HUES64 (cell line): ENCODE measurements around the gene SPINK6.

Source experiments
- H3K27ac ChIP-seq: 2 replicates; pipeline ENCODE4 v1.7.0; 2013; ENCODE audit warnings: low read depth, low read length, inconsistent platforms
- H3K27me3 ChIP-seq: 2 replicates; pipeline ENCODE4 v1.6.1; 2013; ENCODE audit warnings: mild to moderate bottlenecking, low read length; ENCODE audit not compliant: insufficient read depth
- H3K36me3 ChIP-seq: 2 replicates; pipeline ENCODE4 v1.6.1; 2013; ENCODE audit warnings: mild to moderate bottlenecking, low read length; ENCODE audit not compliant: insufficient read depth
- H3K4me1 ChIP-seq: 2 replicates; pipeline ENCODE4 v1.6.1; 2013; ENCODE audit warnings: mild to moderate bottlenecking, low read length, moderate library complexity; ENCODE audit not compliant: insufficient read depth
- H3K4me3 ChIP-seq: 2 replicates; pipeline ENCODE4 v1.5.1; 2013; ENCODE audit warnings: mild to moderate bottlenecking, low read length, moderate library complexity
- H3K9ac ChIP-seq: 2 replicates; pipeline ENCODE4 v1.6.1; 2013; ENCODE audit warnings: mild to moderate bottlenecking, low read depth, low read length
- H3K9me3 ChIP-seq: 2 replicates; pipeline ENCODE4 v1.6.1; 2013; ENCODE audit warnings: low read depth, low read length; ENCODE audit not compliant: insufficient read depth
- WGBS: fragments of 150-250, 120-280 bp; methylation state at CpG from one replicate; pipeline ENCODE4 v1.1.7; 2013; ENCODE audit warnings: missing lambda C conversion rate; 5-methylcytosine and 5-hydroxymethylcytosine counted together

Gene SPINK6

GRCh38 chr5:148224117-148224742, 21.4 kb downstream of the SPINK6 start:
- no peaks in the 10 kb centered on the region for H3K27me3 ChIP-seq
- WGBS, result 100% methylated on average over 2 of the region's 2 CpGs
- H3K9me3 ChIP-seq, result no peaks in the 10 kb centered on the region
- H3K4me1 ChIP-seq, result no peaks in the 10 kb centered on the region
- H3K27ac ChIP-seq, result no peak overlapping the region
- no peak overlapping the region for H3K9ac ChIP-seq
- no peaks in the 10 kb centered on the region for H3K36me3 ChIP-seq
- no peak overlapping the region for H3K4me3 ChIP-seq

- no peak overlapping the region for H3K9ac ChIP-seq
- no peak overlapping the region for H3K27ac ChIP-seq
- no peak overlapping the region for H3K4me3 ChIP-seq
- no peaks in the 10 kb centered on the region for H3K36me3 ChIP-seq
- no peaks in the 10 kb centered on the region for H3K27me3 ChIP-seq
- H3K4me1 ChIP-seq, result no peaks in the 10 kb centered on the region; the same call in 1 of the 2 replicates
- 96% methylated on average over 3 of the region's 3 CpGs for WGBS
- no peaks in the 10 kb centered on the region for H3K9me3 ChIP-seq
Observed at GRCh38 chr5:148228392-148228984, 25.6 kb downstream of the SPINK6 start.

- Histone ChIP-seq H3K27ac (no peak overlapping the region), H3K36me3 (no peaks in the 10 kb centered on the region), H3K9me3 (no peaks in the 10 kb centered on the region), H3K4me1 (no peaks in the 10 kb centered on the region; the same call in 1 of the 2 replicates), H3K4me3 (peak overlapping the region; percentile 20; the same call in 1 of the 2 replicates), H3K9ac (no peak overlapping the region), H3K27me3 (no peaks in the 10 kb centered on the region)
Observed at GRCh38 chr5:148229840-148230239, 27.0 kb downstream of the SPINK6 start.

GRCh38 chr5:148230240-148230639, 27.4 kb downstream of the SPINK6 start:
- WGBS, result 96% methylated on average over 5 of the region's 7 CpGs
- no peaks in the 10 kb centered on the region for H3K9me3 ChIP-seq
- no peak overlapping the region for H3K9ac ChIP-seq
- no peak overlapping the region for H3K27ac ChIP-seq
- H3K36me3 ChIP-seq, result no peaks in the 10 kb centered on the region
- no peaks in the 10 kb centered on the region for H3K27me3 ChIP-seq
- H3K4me3 ChIP-seq, result peak overlapping the region; percentile 20; the same call in 1 of the 2 replicates
- H3K4me1 ChIP-seq, result no peaks in the 10 kb centered on the region; the same call in 1 of the 2 replicates

GRCh38 chr5:148237785-148238417, 35.1 kb downstream of the SPINK6 start:
- Histone ChIP-seq H3K9ac (no peak overlapping the region), H3K4me1 (no peaks in the 10 kb centered on the region), H3K4me3 (no peak overlapping the region), H3K27ac (no peak overlapping the region), H3K36me3 (no peaks in the 10 kb centered on the region), H3K9me3 (no peaks in the 10 kb centered on the region), H3K27me3 (no peaks in the 10 kb centered on the region)
- WGBS, result 89% methylated on average over 3 of the region's 4 CpGs

GRCh38 chr5:148238418-148238794, 35.6 kb downstream of the SPINK6 start, which contains the start of gene MARCOL:
MARCOL (plus strand) TSS chr5:148238525; CDS start chr5:148238598, 73 bp downstream.
- no peaks in the 10 kb centered on the region for H3K4me1 ChIP-seq
- WGBS, result 71% methylated on average over 2 of the region's 2 CpGs
- no peaks in the 10 kb centered on the region for H3K9me3 ChIP-seq
- no peaks in the 10 kb centered on the region for H3K27me3 ChIP-seq
- H3K4me3 ChIP-seq, result no peak within 1 kb of the TSS
- H3K36me3 ChIP-seq, result no peaks in the 10 kb centered on the region
- no peak within 1 kb of the TSS for H3K27ac ChIP-seq
- H3K9ac ChIP-seq, result no peak within 1 kb of the TSS

GRCh38 chr5:148248894-148249293, 46.1 kb downstream of the SPINK6 start:
- H3K4me3 ChIP-seq, result no peak overlapping the region
- H3K9me3 ChIP-seq, result no peaks in the 10 kb centered on the region
- H3K9ac ChIP-seq, result no peak overlapping the region
- no peaks in the 10 kb centered on the region for H3K36me3 ChIP-seq
- H3K27ac ChIP-seq, result no peak overlapping the region
- H3K4me1 ChIP-seq, result no peaks in the 10 kb centered on the region
- WGBS, result no CpG with 5 or more reads among the region's 2 CpGs
- H3K27me3 ChIP-seq, result peaks cover 2% of the 10 kb centered on the region; the same call in 1 of the 2 replicates

GRCh38 chr5:148255456-148255855, 52.6 kb downstream of the SPINK6 start:
- H3K27ac ChIP-seq, result no peak overlapping the region
- no peak overlapping the region for H3K4me3 ChIP-seq
- no peaks in the 10 kb centered on the region for H3K27me3 ChIP-seq
- H3K36me3 ChIP-seq, result no peaks in the 10 kb centered on the region
- H3K9me3 ChIP-seq, result peaks cover 7% of the 10 kb centered on the region; the same call in 1 of the 2 replicates
- H3K4me1 ChIP-seq, result no peaks in the 10 kb centered on the region
- no peak overlapping the region for H3K9ac ChIP-seq

GRCh38 chr5:148259288-148259687, 56.4 kb downstream of the SPINK6 start:
- WGBS, result 80% methylated on average over 2 of the region's 2 CpGs
- no peaks in the 10 kb centered on the region for H3K4me1 ChIP-seq
- no peaks in the 10 kb centered on the region for H3K27me3 ChIP-seq
- H3K9ac ChIP-seq, result no peak overlapping the region
- no peaks in the 10 kb centered on the region for H3K36me3 ChIP-seq
- H3K9me3 ChIP-seq, result peaks cover 7% of the 10 kb centered on the region; the same call in 1 of the 2 replicates
- H3K27ac ChIP-seq, result no peak overlapping the region
- H3K4me3 ChIP-seq, result no peak overlapping the region

- H3K27ac ChIP-seq, result no peak overlapping the region
- H3K27me3 ChIP-seq, result no peaks in the 10 kb centered on the region
- no peaks in the 10 kb centered on the region for H3K36me3 ChIP-seq
- no peak overlapping the region for H3K9ac ChIP-seq
- no peak overlapping the region for H3K4me3 ChIP-seq
- peaks cover 7% of the 10 kb centered on the region; the same call in 1 of the 2 replicates for H3K9me3 ChIP-seq
- H3K4me1 ChIP-seq, result no peaks in the 10 kb centered on the region
Observed at GRCh38 chr5:148261221-148261620, 58.4 kb downstream of the SPINK6 start.
